GM12864 (cell line): ENCODE measurements around the gene DAPK1.

ENCODE experiments used
- DNase-seq: peaks from one replicate; pipeline ENCODE4 v3.0.0-alpha.2; 2011; ENCODE audit warnings: low read depth
- H3K4me3 ChIP-seq: 2 replicates; pipeline ENCODE4 v1.5.1; 2011; ENCODE audit warnings: mild to moderate bottlenecking, low read depth, low read length, control low read depth
- CTCF ChIP-seq: IDR thresholded peaks from 2 replicates; pipeline ENCODE4 v1.5.1; 2011; ENCODE audit warnings: low read depth, mild to moderate bottlenecking, moderate library complexity, low read length, control low read depth, inconsistent platforms; ENCODE audit errors: missing control alignments

DAPK1 gene

GRCh38 chr9:87708986-87709728, 211.5 kb downstream of the DAPK1 start:
- no peak overlapping the region for H3K4me3 ChIP-seq
- no peak for DNase-seq
- TF ChIP-seq CTCF = no peak

GRCh38 chr9:87710443-87710842, 212.8 kb downstream of the DAPK1 start:
- no peak overlapping the region for H3K4me3 ChIP-seq
- no peak for TF ChIP-seq CTCF
- DNase-seq = no peak

- no peak for TF ChIP-seq CTCF
- no peak overlapping the region for H3K4me3 ChIP-seq
- no peak for DNase-seq
These were observed 214.5 kb downstream of the DAPK1 start for GRCh38 chr9:87711857-87712800.

GRCh38 chr9:87712801-87713277, 215.2 kb downstream of the DAPK1 start:
- DNase-seq = no peak
- TF ChIP-seq CTCF = no peak

GRCh38 chr9:87713278-87713987, 215.8 kb downstream of the DAPK1 start:
- DNase-seq = no peak
- TF ChIP-seq CTCF = no peak
- H3K4me3 ChIP-seq = no peak overlapping the region

More at GRCh38 chr9:87712801-87713277, 215.2 kb downstream of the DAPK1 start:
- no peak overlapping the region for H3K4me3 ChIP-seq

DNA sequence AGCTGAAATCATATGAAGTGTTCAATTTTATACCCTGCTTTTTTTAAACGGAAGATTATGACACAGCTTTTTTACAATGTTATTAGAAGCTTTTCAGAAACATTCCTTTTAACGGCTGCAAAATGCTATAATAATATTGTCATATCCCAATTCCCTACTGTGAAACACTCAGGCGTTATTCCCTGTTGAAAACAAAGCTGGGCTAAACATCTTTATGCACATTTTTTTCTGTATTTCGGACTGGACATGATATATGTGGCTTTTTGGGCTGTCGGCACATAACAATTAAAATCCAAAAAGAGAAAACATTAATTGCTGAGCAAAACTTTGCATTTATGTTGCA, 216.3 kb downstream of the DAPK1 start:
- no peak overlapping the region for H3K4me3 ChIP-seq
- no peak for DNase-seq
- TF ChIP-seq CTCF = no peak
